A549 (cell line): ENCODE measurements around the gene MT3.

ENCODE experiments used
- CHD2 ChIP-seq: fragments of 150-350 bp; IDR thresholded peaks from 2 replicates; pipeline ENCODE4 v1.6.1; 2014; ENCODE audit warnings: low read length; ENCODE audit not compliant: partially characterized antibody
- TF ChIP-seq, protein P1 (sequence below): fragments of >200 bp; sonication (Bioruptor Twin); formaldehyde crosslinking; IDR thresholded peaks from 3 replicates; pipeline ENCODE4 v1.5.1; 2016

DNA sequence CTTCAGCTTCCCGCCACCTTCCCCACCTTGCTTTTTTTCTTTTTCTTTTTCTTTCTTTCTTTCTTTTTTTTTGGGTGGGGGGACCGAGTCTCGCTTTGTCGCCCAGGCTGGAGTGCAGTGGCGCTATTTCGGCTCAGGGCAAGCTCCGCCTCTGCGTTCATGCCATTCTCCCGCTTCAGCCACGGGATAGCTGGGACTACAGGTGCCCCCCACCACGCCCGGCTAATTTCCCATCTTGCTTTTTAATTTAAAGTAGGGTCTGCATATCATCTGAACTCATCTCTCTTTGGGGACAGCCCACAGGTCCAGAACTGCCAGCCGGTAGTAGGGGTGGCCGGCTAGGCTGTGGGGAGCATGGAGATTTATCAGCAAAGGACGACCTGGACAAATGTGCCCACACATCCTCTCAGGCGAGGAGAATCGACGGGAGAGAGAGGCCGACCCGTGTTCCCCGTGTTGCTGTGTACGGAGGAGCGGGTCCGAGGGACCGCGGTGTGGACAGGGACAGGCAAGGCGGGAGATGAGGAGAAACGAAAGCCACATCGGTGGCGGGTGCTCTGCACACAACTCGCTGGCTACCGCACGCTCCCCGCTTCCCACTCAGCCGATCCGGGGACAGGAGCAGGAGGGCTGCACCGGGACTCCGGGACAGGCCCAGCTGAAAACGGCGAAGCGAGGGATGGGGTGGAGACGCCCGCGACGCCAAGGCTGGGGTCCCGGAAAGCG, 45.5 kb downstream of the MT3 start:
- TF ChIP-seq, protein P1, sequence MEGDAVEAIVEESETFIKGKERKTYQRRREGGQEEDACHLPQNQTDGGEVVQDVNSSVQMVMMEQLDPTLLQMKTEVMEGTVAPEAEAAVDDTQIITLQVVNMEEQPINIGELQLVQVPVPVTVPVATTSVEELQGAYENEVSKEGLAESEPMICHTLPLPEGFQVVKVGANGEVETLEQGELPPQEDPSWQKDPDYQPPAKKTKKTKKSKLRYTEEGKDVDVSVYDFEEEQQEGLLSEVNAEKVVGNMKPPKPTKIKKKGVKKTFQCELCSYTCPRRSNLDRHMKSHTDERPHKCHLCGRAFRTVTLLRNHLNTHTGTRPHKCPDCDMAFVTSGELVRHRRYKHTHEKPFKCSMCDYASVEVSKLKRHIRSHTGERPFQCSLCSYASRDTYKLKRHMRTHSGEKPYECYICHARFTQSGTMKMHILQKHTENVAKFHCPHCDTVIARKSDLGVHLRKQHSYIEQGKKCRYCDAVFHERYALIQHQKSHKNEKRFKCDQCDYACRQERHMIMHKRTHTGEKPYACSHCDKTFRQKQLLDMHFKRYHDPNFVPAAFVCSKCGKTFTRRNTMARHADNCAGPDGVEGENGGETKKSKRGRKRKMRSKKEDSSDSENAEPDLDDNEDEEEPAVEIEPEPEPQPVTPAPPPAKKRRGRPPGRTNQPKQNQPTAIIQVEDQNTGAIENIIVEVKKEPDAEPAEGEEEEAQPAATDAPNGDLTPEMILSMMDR: no peak
- TF ChIP-seq CHD2: no peak
